Measurements from ENCODE around the gene SMURF1. TPM values are rescaled to one million over a fixed set of nuclear protein-coding genes. Genes with fewer than 3 reads are reported as not detected.

The SMURF1 gene
- total RNA-seq, 1 donor from 2014 or later: 35.0 TPM

- intact Hi-C loops (cut with DNase I): no loop called here
- ATAC-seq: no peak
- H3K9me3 ChIP-seq: no peaks in the 10 kb centered on the region
- no peaks in the 10 kb centered on the region for H3K36me3 ChIP-seq
- DNase-seq: no peak
- no peak for TF ChIP-seq CTCF (IDR thresholded peaks at IDR 0.05)
- H3K4me1 ChIP-seq: peaks cover 13% of the 10 kb centered on the region
- H3K27me3 ChIP-seq: no peaks in the 10 kb centered on the region
- no peak overlapping the region for H3K4me3 ChIP-seq
- H3K27ac ChIP-seq: no peak overlapping the region
Observed at GRCh38 chr7:99098824-99099498, 44.9 kb downstream of the SMURF1 start.

GRCh38 chr7:99098286-99098823 is 45.6 kb downstream of the SMURF1 start:
- Histone ChIP-seq H3K36me3 (no peaks in the 10 kb centered on the region), H3K4me1 (peaks cover 13% of the 10 kb centered on the region), H3K9me3 (no peaks in the 10 kb centered on the region), H3K4me3 (no peak overlapping the region), H3K27me3 (no peaks in the 10 kb centered on the region), H3K27ac (no peak overlapping the region)
- TF ChIP-seq CTCF (IDR thresholded peaks at IDR 0.05): no peak
- intact Hi-C loops (cut with DNase I): no loop called here
- ATAC-seq (no peak), DNase-seq (no peak)

- intact Hi-C loops (cut with DNase I): no loop called here
- Histone ChIP-seq H3K9me3 (no peaks in the 10 kb centered on the region), H3K36me3 (no peaks in the 10 kb centered on the region), H3K27me3 (no peaks in the 10 kb centered on the region), H3K4me3 (no peak overlapping the region), H3K4me1 (peaks cover 13% of the 10 kb centered on the region), H3K27ac (no peak overlapping the region)
- no peak for ATAC-seq
- no peak for DNase-seq
- TF ChIP-seq CTCF (IDR thresholded peaks at IDR 0.05): no peak
Observed at GRCh38 chr7:99097730-99098129, 46.2 kb downstream of the SMURF1 start.

- DNase-seq: no peak
- intact Hi-C loops (cut with DNase I): no loop called here
- Histone ChIP-seq H3K36me3 (no peaks in the 10 kb centered on the region), H3K4me3 (no peak overlapping the region), H3K27me3 (no peaks in the 10 kb centered on the region), H3K4me1 (peaks cover 13% of the 10 kb centered on the region), H3K27ac (peak overlapping the region; percentile 19), H3K9me3 (no peaks in the 10 kb centered on the region)
- TF ChIP-seq CTCF (IDR thresholded peaks at IDR 0.05): no peak
- peak; percentile 65 for ATAC-seq
Observed at GRCh38 chr7:99096124-99096887, 47.6 kb downstream of the SMURF1 start.

DNA sequence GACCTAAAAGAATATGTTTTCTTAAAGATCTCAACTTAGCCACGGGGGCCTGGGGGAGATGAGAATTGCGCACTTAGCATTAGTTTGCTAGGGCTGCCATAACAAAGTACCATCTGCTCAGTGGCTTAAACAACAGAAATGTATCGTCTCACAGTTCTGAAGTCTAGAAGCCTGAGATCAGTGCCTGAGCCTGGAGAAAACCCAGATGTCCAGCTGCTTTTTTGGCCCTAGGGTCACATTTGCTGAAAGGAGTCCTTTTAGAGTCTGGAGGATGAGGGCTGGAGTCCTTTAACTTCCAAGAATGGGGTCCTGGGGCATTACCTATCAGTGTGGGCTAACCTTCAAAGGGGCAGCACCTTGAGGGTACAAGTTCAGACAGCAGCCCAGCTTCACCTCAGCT is 48.2 kb downstream of the SMURF1 start:
- H3K4me1 ChIP-seq: peaks cover 13% of the 10 kb centered on the region
- H3K27ac ChIP-seq: peak overlapping the region; percentile 19
- no peak for TF ChIP-seq CTCF (IDR thresholded peaks at IDR 0.05)
- H3K9me3 ChIP-seq: no peaks in the 10 kb centered on the region
- intact Hi-C loops (cut with DNase I): no loop called here
- no peaks in the 10 kb centered on the region for H3K36me3 ChIP-seq
- DNase-seq: no peak
- no peak overlapping the region for H3K4me3 ChIP-seq
- no peak for ATAC-seq
- no peaks in the 10 kb centered on the region for H3K27me3 ChIP-seq
